Measurements from ENCODE around the gene REPS2.
"Not testable (repeated sequence)": the region's sequence is repeated elsewhere in the genome, so short reads cannot be mapped to it uniquely, and the experiment has no call there.

REPS2 gene

DNA sequence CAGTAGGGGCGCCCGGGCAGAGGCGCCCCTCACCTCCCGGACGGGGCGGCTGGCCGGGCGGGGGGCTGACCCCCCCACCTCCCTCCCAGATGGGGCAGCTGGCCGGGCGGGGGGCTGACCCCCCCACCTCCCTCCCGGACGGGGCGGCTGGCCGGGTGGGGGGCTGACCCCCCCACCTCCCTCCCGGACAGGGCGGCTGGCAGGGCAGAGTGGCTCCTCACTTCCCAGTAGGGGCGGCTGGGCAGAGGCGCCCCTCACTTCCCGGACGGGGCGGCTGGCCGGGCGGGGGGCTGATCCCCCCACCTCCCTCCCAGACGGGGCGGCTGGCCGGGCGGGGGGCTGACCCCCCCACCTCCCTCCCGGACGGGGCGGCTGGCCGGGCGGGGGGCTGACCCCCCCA, 18.5 kb downstream of the REPS2 start:
- DNase-seq (ENCODE audit: low spot score) = not testable (repeated sequence)

DNA sequence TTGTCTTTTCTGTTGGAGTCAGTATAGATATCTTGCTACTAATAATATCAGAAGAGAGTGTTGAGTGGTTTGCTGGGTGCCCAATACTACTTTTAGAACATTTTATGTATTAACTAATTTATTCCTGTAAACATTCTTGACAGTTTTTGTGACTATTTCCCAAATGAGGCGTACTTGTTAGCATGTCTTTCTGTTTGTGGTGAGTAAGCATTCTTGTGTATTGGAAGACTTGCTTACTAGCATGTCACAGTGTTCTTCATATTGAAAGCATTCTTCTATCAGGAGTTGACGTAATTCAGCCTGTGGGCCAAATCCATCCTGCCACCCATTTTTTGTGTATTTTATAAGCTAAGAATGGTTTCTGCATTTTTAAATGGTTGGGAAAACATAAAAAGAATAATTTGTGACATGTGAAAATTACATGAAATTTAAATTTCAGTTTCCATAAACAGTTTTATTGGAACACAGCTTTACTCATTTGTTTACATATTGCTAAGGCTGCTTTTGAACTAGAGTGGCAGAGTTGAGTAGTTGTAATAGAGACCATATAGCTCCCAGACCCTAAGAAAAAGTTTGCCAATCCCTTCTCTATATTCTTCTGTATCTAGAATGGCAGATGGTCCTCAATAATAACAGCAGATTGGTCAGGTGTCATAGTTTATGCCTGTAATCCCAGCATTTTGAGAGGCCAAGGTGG, 20.4 kb downstream of the REPS2 start:
- no peak for DNase-seq (ENCODE audit: low spot score)

GRCh38 chrX:16968753-16969152, 22.3 kb downstream of the REPS2 start:
- DNase-seq (ENCODE audit: low spot score) = not testable (repeated sequence)

- no peak for DNase-seq (ENCODE audit: low spot score)
Observed at GRCh38 chrX:16970977-16971376, 24.5 kb downstream of the REPS2 start.

DNA sequence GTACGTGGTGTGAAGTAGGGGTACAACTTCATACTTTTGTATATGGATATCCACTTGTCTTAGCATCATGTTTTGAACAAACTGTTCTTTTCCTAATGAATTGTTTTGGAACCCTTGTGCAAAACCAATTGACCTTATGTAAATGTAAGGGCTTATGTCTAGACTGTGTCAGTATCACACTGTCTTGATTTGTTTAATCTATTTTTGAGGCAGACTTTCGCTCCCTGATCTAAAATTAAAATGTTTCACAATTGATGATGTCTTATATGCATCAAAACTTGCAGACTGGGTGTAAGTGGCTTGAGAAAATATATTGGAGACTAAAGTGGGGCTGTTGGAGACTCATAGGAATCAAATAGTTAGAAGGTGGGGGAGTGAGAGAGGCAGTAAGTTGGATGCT, 25.2 kb downstream of the REPS2 start:
- DNase-seq (ENCODE audit: low spot score) = no peak

GRCh38 chrX:16975233-16975632, 28.8 kb downstream of the REPS2 start:
- no peak for DNase-seq (ENCODE audit: low spot score)

DNA sequence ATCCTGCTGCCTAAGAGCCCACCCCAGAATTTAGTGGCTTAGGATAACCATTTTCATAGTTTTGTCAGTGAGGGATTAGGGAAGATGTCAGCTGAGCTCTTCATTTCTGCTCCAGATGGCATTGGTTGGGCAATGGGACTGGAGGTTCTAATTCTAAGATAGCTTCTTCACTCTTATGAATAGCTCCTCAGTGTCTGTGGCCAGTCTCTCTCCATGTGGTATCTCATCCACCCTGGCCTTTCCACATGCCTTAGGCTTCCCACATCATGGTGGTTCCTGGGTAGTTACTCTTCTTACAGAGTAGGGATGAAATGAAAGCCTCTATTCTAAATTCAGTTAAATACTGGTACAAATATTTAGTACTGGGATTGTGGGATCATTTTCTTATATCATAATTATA, 31.3 kb downstream of the REPS2 start:
- no peak for DNase-seq (ENCODE audit: low spot score)

- DNase-seq (ENCODE audit: low spot score) = no peak
Observed at GRCh38 chrX:16978193-16978984, 31.9 kb downstream of the REPS2 start.

- DNase-seq (ENCODE audit: low spot score) = no peak
Observed at GRCh38 chrX:16979226-16979625, 32.8 kb downstream of the REPS2 start.

GRCh38 chrX:16981209-16981608, 34.8 kb downstream of the REPS2 start:
- DNase-seq (ENCODE audit: low spot score) = no peak

DNA sequence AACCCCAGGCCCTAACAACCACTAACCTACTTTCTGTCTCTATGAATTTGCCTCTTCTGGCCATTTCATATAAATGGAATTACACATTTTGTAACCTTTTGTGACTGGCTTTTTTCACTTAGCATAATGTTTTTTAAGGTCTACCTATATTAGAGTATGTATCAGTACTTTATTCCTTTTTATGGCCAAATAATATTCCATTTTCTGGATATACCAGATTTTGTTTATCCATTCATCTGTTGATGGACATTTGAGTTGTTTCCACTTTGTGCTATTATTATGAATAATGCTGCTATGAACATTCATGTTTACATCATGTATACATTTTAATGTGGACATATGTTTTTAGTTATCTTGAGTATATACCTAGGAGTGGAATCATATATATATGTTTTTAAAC, 35.5 kb downstream of the REPS2 start:
- no peak for DNase-seq (ENCODE audit: low spot score)

DNA sequence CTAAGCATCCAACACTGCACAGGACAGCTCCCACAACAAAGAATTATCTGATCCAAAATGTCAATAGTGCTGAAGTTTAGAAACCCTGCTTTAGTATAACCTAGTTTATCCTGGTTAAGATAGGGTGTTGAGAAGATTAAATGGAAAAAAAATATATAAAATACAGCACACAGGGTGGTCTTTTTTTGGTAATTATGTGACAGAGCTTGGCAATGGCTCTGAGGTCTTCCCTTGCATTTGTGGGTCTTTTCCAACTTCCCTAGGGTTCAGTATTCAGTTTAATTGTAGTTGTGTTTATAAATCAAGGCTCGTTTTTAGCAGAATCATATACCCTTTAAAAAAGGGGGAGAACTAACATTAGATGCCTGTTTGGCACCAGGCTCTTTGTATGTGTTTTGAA, 36.6 kb downstream of the REPS2 start:
- DNase-seq (ENCODE audit: low spot score) = no peak

DNA sequence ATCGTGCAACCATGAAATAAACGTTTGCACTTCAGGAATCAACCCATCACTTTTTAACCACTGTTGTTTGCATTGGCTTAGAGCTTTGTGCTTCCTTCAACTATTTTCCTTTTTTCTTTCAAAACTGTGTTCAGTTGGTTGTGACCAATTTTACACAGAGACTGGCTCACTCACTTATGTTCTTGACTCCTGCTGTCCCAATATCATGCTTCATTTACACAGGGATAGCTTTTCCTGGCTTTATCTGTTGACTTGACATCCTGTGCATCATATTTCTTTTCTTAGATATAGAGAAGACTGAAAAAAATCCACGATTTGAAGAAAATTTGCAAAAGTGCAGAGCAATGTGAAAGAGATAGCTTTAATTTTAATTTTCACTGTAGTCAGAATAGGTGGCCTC, 38.8 kb downstream of the REPS2 start:
- no peak for DNase-seq (ENCODE audit: low spot score)

- DNase-seq (ENCODE audit: low spot score) = no peak
Observed at GRCh38 chrX:16986169-16986568, 39.7 kb downstream of the REPS2 start.

GRCh38 chrX:16989750-16990149, 43.3 kb downstream of the REPS2 start:
- no peak for DNase-seq (ENCODE audit: low spot score)

DNA sequence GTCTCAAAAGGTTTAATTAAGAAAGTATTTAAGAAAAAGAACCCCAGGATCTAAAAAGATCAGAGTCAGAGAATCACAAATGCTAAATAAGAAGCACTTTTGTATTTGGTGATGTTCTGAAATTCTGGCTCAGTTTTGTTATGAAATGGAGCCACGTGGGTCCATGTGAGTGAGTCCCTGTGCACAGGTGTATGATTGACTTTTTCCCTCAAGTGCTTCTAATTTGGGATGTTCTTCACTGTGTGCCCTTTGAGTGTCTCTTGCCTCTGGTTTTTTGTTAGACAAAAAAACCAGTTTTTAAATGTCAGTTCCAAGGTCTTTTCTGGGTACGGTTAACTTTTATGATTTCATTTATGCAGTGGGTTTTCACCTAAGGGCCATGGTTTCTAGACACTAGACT, 44.4 kb downstream of the REPS2 start:
- no peak for DNase-seq (ENCODE audit: low spot score)

DNA sequence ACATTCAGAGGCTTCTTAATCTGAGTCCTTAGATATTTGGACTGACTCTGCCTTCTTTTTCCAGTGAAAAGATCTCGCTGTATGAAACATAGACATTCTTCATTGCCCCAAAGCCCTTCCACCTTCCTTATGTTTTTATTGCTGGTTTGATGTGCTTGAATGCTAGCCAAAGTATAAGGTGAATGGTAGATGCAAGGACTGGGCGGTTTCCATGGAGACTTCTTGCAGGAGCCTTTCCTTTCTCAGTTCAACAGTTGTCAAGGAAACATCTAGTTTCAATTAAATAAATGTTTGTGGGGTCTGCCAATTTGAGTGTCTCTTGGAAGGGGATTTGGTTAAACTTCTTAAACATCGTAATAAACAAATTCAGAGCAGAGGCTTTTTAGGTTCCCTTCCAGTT, 46.0 kb downstream of the REPS2 start:
- no peak for DNase-seq (ENCODE audit: low spot score)

DNA sequence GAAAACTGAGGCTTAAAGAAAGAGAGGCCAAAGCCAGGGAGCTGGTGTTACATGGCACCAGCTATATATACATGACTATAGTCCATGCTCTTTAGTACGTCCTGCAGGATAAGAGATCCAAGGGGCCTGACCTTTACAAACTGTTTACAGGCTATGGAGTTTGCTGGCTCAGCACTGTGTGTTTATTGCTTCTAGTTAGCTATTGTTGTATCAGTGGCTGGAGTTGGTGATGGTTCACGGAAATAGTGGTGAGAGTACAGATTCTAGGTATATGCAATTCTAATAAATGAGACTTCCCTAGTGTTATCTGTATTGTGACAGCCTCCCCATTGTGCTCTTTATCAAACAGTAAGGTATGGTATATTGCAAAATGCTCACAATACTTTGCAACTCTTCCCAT, 46.5 kb downstream of the REPS2 start:
- DNase-seq (ENCODE audit: low spot score) = no peak

GRCh38 chrX:16993791-16994318, 47.4 kb downstream of the REPS2 start:
- DNase-seq (ENCODE audit: low spot score) = no peak

GRCh38 chrX:16994736-16995135, 48.3 kb downstream of the REPS2 start:
- DNase-seq (ENCODE audit: low spot score) = no peak

- no peak for DNase-seq (ENCODE audit: low spot score)
Observed at GRCh38 chrX:16997313-16997712, 50.9 kb downstream of the REPS2 start.

GRCh38 chrX:16999275-16999674, 52.8 kb downstream of the REPS2 start:
- no peak for DNase-seq (ENCODE audit: low spot score)

DNA sequence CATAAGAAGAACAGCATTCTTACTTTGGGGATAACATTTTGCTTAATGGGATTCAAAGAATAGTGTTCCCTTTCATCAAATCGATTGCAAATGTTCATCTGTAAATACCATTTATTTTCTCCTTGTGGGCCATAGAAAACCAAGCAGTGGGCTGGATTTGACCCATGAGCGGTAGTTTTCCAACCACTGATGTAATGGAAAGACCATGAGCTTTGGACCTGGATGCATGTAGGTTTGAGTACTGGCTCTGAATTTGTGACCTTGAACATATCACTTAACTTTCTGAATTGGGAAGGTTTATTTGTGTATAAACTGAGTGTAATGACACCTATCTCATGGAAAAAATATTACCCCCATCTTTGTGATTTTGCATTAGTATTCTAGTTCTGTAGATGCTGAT, 54.3 kb downstream of the REPS2 start:
- DNase-seq (ENCODE audit: low spot score) = no peak

All from AG08396 (cell line).